ENCODE measurements around the gene MYBBP1A.
A peak's percentile ranks its signal among the peaks of the same experiment; 100 is the strongest.

Gene MYBBP1A

GRCh38 chr17:4515501-4515900 is 39.7 kb downstream of the MYBBP1A start:
- H3K27ac ChIP-seq (ENCODE audit: insufficient read depth in 1 of 2, low read depth in 1 of 2, low read length in 2 of 2, poor library complexity in 1 of 2, severe bottlenecking in 2 of 2) = no peak overlapping the region
- H3K27me3 ChIP-seq (replicated peaks in 2 of 5; ENCODE audit: control insufficient read depth in 4 of 5, insufficient read depth in 5 of 5, low read length in 4 of 5) = no peaks in the 10 kb centered on the region
- H3K4me1 ChIP-seq (ENCODE audit: control extremely low read depth in 1 of 4, control insufficient read depth in 4 of 4, insufficient read depth in 4 of 4, low read length in 3 of 4) = peaks cover 0 to 20% (median 18%) of the 10 kb centered on the region in 4 experiments
- H3K4me3 ChIP-seq (ENCODE audit: control insufficient read depth in 1 of 7, extremely low read depth in 1 of 7, insufficient read depth in 4 of 7, low read depth in 2 of 7, low read length in 6 of 7) = no peak overlapping the region
- no peak for DNase-seq
- ChIA-PET POLR2A (no interaction called here), CTCF (interaction anchor here (1.6 to 2.5 kb wide), 2 partner anchors 10 to 95 kb away, joined by 4 to 9 read pairs; no protein-coding TSS in a partner anchor)
- 98% methylated on average over 5 of the region's 5 CpGs for WGBS (ENCODE audit: insufficient coverage)
- no peaks in the 10 kb centered on the region for H3K9me3 ChIP-seq (ENCODE audit: control extremely low read depth in 1 of 5, control insufficient read depth in 4 of 5, insufficient read depth in 2 of 5, low read depth in 1 of 5, low read length in 4 of 5)
- H3K36me3 ChIP-seq (ENCODE audit: control insufficient read depth in 4 of 4, insufficient read depth in 4 of 4, low read length in 3 of 4) = peaks cover 5 to 75% (median 28%) of the 10 kb centered on the region in 4 experiments

GRCh38 chr17:4514779-4515178 is 40.4 kb downstream of the MYBBP1A start:
- Histone ChIP-seq H3K27ac (ENCODE audit: insufficient read depth in 1 of 2, low read depth in 1 of 2, low read length in 2 of 2, poor library complexity in 1 of 2, severe bottlenecking in 2 of 2) (no peak overlapping the region), H3K4me3 (ENCODE audit: control insufficient read depth in 1 of 7, extremely low read depth in 1 of 7, insufficient read depth in 4 of 7, low read depth in 2 of 7, low read length in 6 of 7) (no peak overlapping the region), H3K4me1 (ENCODE audit: control extremely low read depth in 1 of 4, control insufficient read depth in 4 of 4, insufficient read depth in 4 of 4, low read length in 3 of 4) (peaks cover 0 to 27% (median 25%) of the 10 kb centered on the region in 4 experiments), H3K9me3 (ENCODE audit: control extremely low read depth in 1 of 5, control insufficient read depth in 4 of 5, insufficient read depth in 2 of 5, low read depth in 1 of 5, low read length in 4 of 5) (no peaks in the 10 kb centered on the region), H3K27me3 (replicated peaks in 2 of 5; ENCODE audit: control insufficient read depth in 4 of 5, insufficient read depth in 5 of 5, low read length in 4 of 5) (no peaks in the 10 kb centered on the region), H3K36me3 (ENCODE audit: control insufficient read depth in 4 of 4, insufficient read depth in 4 of 4, low read length in 3 of 4) (peaks cover 5 to 77% (median 23%) of the 10 kb centered on the region in 4 experiments)
- ChIA-PET CTCF (interaction anchor here (1.2 kb wide), 1 partner anchor 35 kb away, joined by 3 read pairs; no protein-coding TSS in a partner anchor), POLR2A (no interaction called here)
- DNase-seq = no peak
- 97% methylated on average over 11 of the region's 11 CpGs for WGBS (ENCODE audit: insufficient coverage)

- CTCF ChIA-PET = interaction anchor here (1.2 kb wide), 1 partner anchor 36 kb away, joined by 3 read pairs; no protein-coding TSS in a partner anchor
- DNase-seq = no peak
- Histone ChIP-seq H3K27ac (ENCODE audit: insufficient read depth in 1 of 2, low read depth in 1 of 2, low read length in 2 of 2, poor library complexity in 1 of 2, severe bottlenecking in 2 of 2) (no peak overlapping the region), H3K4me3 (ENCODE audit: control insufficient read depth in 1 of 7, extremely low read depth in 1 of 7, insufficient read depth in 4 of 7, low read depth in 2 of 7, low read length in 6 of 7) (no peak overlapping the region), H3K9me3 (ENCODE audit: control extremely low read depth in 1 of 5, control insufficient read depth in 4 of 5, insufficient read depth in 2 of 5, low read depth in 1 of 5, low read length in 4 of 5) (no peaks in the 10 kb centered on the region), H3K36me3 (ENCODE audit: control insufficient read depth in 4 of 4, insufficient read depth in 4 of 4, low read length in 3 of 4) (peaks cover 5 to 72% (median 20%) of the 10 kb centered on the region in 4 experiments), H3K4me1 (ENCODE audit: control extremely low read depth in 1 of 4, control insufficient read depth in 4 of 4, insufficient read depth in 4 of 4, low read length in 3 of 4) (peaks cover under 1 to 33% (median 31%) of the 10 kb centered on the region in 4 experiments), H3K27me3 (replicated peaks in 2 of 5; ENCODE audit: control insufficient read depth in 4 of 5, insufficient read depth in 5 of 5, low read length in 4 of 5) (no peaks in the 10 kb centered on the region)
- 97% methylated on average over 6 of the region's 7 CpGs for WGBS (ENCODE audit: insufficient coverage)
- POLR2A ChIA-PET = no interaction called here
These were observed 41.0 kb downstream of the MYBBP1A start for GRCh38 chr17:4514206-4514605.

GRCh38 chr17:4513113-4514032 is 41.8 kb downstream of the MYBBP1A start:
- Histone ChIP-seq H3K4me3 (ENCODE audit: control insufficient read depth in 1 of 7, extremely low read depth in 1 of 7, insufficient read depth in 4 of 7, low read depth in 2 of 7, low read length in 6 of 7) (no peak overlapping the region), H3K9me3 (ENCODE audit: control extremely low read depth in 1 of 5, control insufficient read depth in 4 of 5, insufficient read depth in 2 of 5, low read depth in 1 of 5, low read length in 4 of 5) (no peaks in the 10 kb centered on the region), H3K4me1 (ENCODE audit: control extremely low read depth in 1 of 4, control insufficient read depth in 4 of 4, insufficient read depth in 4 of 4, low read length in 3 of 4) (peaks cover 2 to 40% (median 37%) of the 10 kb centered on the region in 4 experiments), H3K36me3 (ENCODE audit: control insufficient read depth in 4 of 4, insufficient read depth in 4 of 4, low read length in 3 of 4) (peaks cover 5 to 64% (median 15%) of the 10 kb centered on the region in 4 experiments), H3K27ac (ENCODE audit: insufficient read depth in 1 of 2, low read depth in 1 of 2, low read length in 2 of 2, poor library complexity in 1 of 2, severe bottlenecking in 2 of 2) (no peak overlapping the region), H3K27me3 (replicated peaks in 2 of 5; ENCODE audit: control insufficient read depth in 4 of 5, insufficient read depth in 5 of 5, low read length in 4 of 5) (no peaks in the 10 kb centered on the region)
- CTCF ChIA-PET = interaction anchor here (0.7 kb wide), 1 partner anchor 9 kb away, joined by 4 read pairs; no protein-coding TSS in a partner anchor
- DNase-seq = no peak
- WGBS (ENCODE audit: insufficient coverage) = 92% methylated on average over 10 of the region's 24 CpGs
- POLR2A ChIA-PET = interaction anchor here (0.6 kb wide), 1 partner anchor 14 kb away, joined by 5 read pairs; no protein-coding TSS in a partner anchor

GRCh38 chr17:4512156-4513112 is 42.8 kb downstream of the MYBBP1A start:
- CTCF ChIA-PET = interaction anchor here (1.0 kb wide), 1 partner anchor 92 kb away, joined by 3 read pairs; no protein-coding TSS in a partner anchor
- no peaks in the 10 kb centered on the region for H3K9me3 ChIP-seq (ENCODE audit: control extremely low read depth in 1 of 5, control insufficient read depth in 4 of 5, insufficient read depth in 2 of 5, low read depth in 1 of 5, low read length in 4 of 5)
- no peaks in the 10 kb centered on the region for H3K27me3 ChIP-seq (replicated peaks in 2 of 5; ENCODE audit: control insufficient read depth in 4 of 5, insufficient read depth in 5 of 5, low read length in 4 of 5)
- POLR2A ChIA-PET = no interaction called here
- peaks cover 5 to 61% (median 15%) of the 10 kb centered on the region in 4 experiments for H3K36me3 ChIP-seq (ENCODE audit: control insufficient read depth in 4 of 4, insufficient read depth in 4 of 4, low read length in 3 of 4)
- peaks cover 2 to 50% (median 46%) of the 10 kb centered on the region in 4 experiments for H3K4me1 ChIP-seq (ENCODE audit: control extremely low read depth in 1 of 4, control insufficient read depth in 4 of 4, insufficient read depth in 4 of 4, low read length in 3 of 4)
- no peak overlapping the region for H3K27ac ChIP-seq (ENCODE audit: insufficient read depth in 1 of 2, low read depth in 1 of 2, low read length in 2 of 2, poor library complexity in 1 of 2, severe bottlenecking in 2 of 2)
- H3K4me3 ChIP-seq (ENCODE audit: control insufficient read depth in 1 of 7, extremely low read depth in 1 of 7, insufficient read depth in 4 of 7, low read depth in 2 of 7, low read length in 6 of 7) = no peak overlapping the region
- over 99% methylated on average over 28 of the region's 31 CpGs for whole genome bisulfite sequencing (ENCODE audit: insufficient coverage)
- DNase-seq = no peak

- ChIA-PET CTCF (interaction anchor here (1.0 to 3.9 kb wide), 3 partner anchors 20 to 91 kb away, joined by 3 to 22 read pairs (median 4); no protein-coding TSS in a partner anchor), POLR2A (no interaction called here)
- 76% methylated on average over 9 of the region's 10 CpGs for WGBS (ENCODE audit: insufficient coverage)
- H3K4me3 ChIP-seq (ENCODE audit: control insufficient read depth in 1 of 7, extremely low read depth in 1 of 7, insufficient read depth in 4 of 7, low read depth in 2 of 7, low read length in 6 of 7) = peak overlapping the region in 1 of 7 experiments; percentile 31
- no peaks in the 10 kb centered on the region for H3K27me3 ChIP-seq (replicated peaks in 2 of 5; ENCODE audit: control insufficient read depth in 4 of 5, insufficient read depth in 5 of 5, low read length in 4 of 5)
- DNase-seq = peak in 2 of 3 donors; percentile 57 to 67
- H3K27ac ChIP-seq (ENCODE audit: insufficient read depth in 1 of 2, low read depth in 1 of 2, low read length in 2 of 2, poor library complexity in 1 of 2, severe bottlenecking in 2 of 2) = no peak overlapping the region
- H3K4me1 ChIP-seq (ENCODE audit: control extremely low read depth in 1 of 4, control insufficient read depth in 4 of 4, insufficient read depth in 4 of 4, low read length in 3 of 4) = peaks cover 2 to 60% (median 57%) of the 10 kb centered on the region in 4 experiments
- H3K9me3 ChIP-seq (ENCODE audit: control extremely low read depth in 1 of 5, control insufficient read depth in 4 of 5, insufficient read depth in 2 of 5, low read depth in 1 of 5, low read length in 4 of 5) = no peaks in the 10 kb centered on the region
- peaks cover 3 to 53% (median 12%) of the 10 kb centered on the region in 4 experiments for H3K36me3 ChIP-seq (ENCODE audit: control insufficient read depth in 4 of 4, insufficient read depth in 4 of 4, low read length in 3 of 4)
These were observed 43.8 kb downstream of the MYBBP1A start for GRCh38 chr17:4511199-4511932.

Measured in common myeloid progenitor, CD34-positive (primary cell).